ENCODE data around the gene LRRC46. TPM values are rescaled to one million over a fixed set of nuclear protein-coding genes. Genes with fewer than 3 reads are reported as not detected.
A peak's percentile ranks its signal among the peaks of the same experiment; 100 is the strongest.

Gene LRRC46
- polyA plus RNA-seq, 3 donors: 0.12 to 0.65 (median 0.22) TPM

GRCh38 chr17:47801906-47802305 is 29.6 kb upstream of the LRRC46 start:
- Mint-ChIP-seq H3K36me3 (peaks cover 4 to 5% of the 10 kb centered on the region in 2 donors), H3K27ac (peak overlapping the region in 1 of 7 donors; percentile 28), H3K27me3 (ENCODE audit: low read depth in 3 of 3) (peaks cover 8 to 14% (median 10%) of the 10 kb centered on the region in 3 donors), H3K9me3 (peaks cover 0 to 2% (median 0%) of the 10 kb centered on the region in 7 donors), H3K4me1 (no peaks in the 10 kb centered on the region), H3K4me3 (no peak overlapping the region)
- 78% methylated on average over 1 of the region's 6 CpGs for WGBS (ENCODE audit: insufficient coverage)
- Histone ChIP-seq H3K9me3 (replicated peaks in 1 of 2; ENCODE audit: control insufficient read depth in 1 of 2, insufficient read depth in 1 of 2, low read length in 2 of 2) (no peaks in the 10 kb centered on the region), H3K4me2 (replicated peaks; ENCODE audit: extremely low read depth, low read length, poor library complexity, severe bottlenecking) (no peak overlapping the region), H3K79me2 (ENCODE audit: insufficient read depth, low read length) (no peaks in the 10 kb centered on the region), H3K27me3 (ENCODE audit: control insufficient read depth in 2 of 2, insufficient read depth in 2 of 2, low read length in 2 of 2) (no peaks in the 10 kb centered on the region), H4K20me1 (ENCODE audit: insufficient read depth, low read length) (no peaks in the 10 kb centered on the region), H3K4me3 (replicated peaks in 1 of 3; ENCODE audit: low read depth in 2 of 3, low read length in 3 of 3) (no peak overlapping the region), H3K27ac (ENCODE audit: low read depth in 1 of 2, low read length in 2 of 2) (no peak overlapping the region), H2AFZ (ENCODE audit: insufficient read depth, low read depth, low read length, poor library complexity, severe bottlenecking) (no peak overlapping the region), H3K4me1 (ENCODE audit: control insufficient read depth in 1 of 2, insufficient read depth in 2 of 2, low read length in 2 of 2) (no peaks in the 10 kb centered on the region), H3K36me3 (replicated peaks in 1 of 2; ENCODE audit: control insufficient read depth in 1 of 2, insufficient read depth in 2 of 2, low read length in 2 of 2) (peaks cover 0 to 3% of the 10 kb centered on the region in 2 donors), H3K9ac (ENCODE audit: insufficient read depth, low read length, poor library complexity, severe bottlenecking) (no peak overlapping the region)
- no peak for TF ChIP-seq CTCF (IDR thresholded peaks at IDR 0.05)
- no peak for DNase-seq
- intact Hi-C loops (cut with micrococcal nuclease): no loop called here

GRCh38 chr17:47802341-47803022 is 29.0 kb upstream of the LRRC46 start:
- 29% methylated on average over 6 of the region's 9 CpGs for WGBS (ENCODE audit: insufficient coverage)
- no peak overlapping the region for H2AFZ ChIP-seq (ENCODE audit: insufficient read depth, low read depth, low read length, poor library complexity, severe bottlenecking)
- no peak overlapping the region for H3K4me3 Mint-ChIP-seq
- peaks cover 0 to 2% (median 0%) of the 10 kb centered on the region in 7 donors for H3K9me3 Mint-ChIP-seq
- no peaks in the 10 kb centered on the region for H3K4me1 ChIP-seq (ENCODE audit: control insufficient read depth in 1 of 2, insufficient read depth in 2 of 2, low read length in 2 of 2)
- H3K4me1 Mint-ChIP-seq: no peaks in the 10 kb centered on the region
- H3K36me3 ChIP-seq (replicated peaks in 1 of 2; ENCODE audit: control insufficient read depth in 1 of 2, insufficient read depth in 2 of 2, low read length in 2 of 2): peaks cover 5 to 8% of the 10 kb centered on the region in 2 donors
- no peaks in the 10 kb centered on the region for H3K79me2 ChIP-seq (ENCODE audit: insufficient read depth, low read length)
- intact Hi-C loops (cut with micrococcal nuclease): no loop called here
- no peak overlapping the region for H3K4me3 ChIP-seq (replicated peaks in 1 of 3; ENCODE audit: low read depth in 2 of 3, low read length in 3 of 3)
- H3K27me3 Mint-ChIP-seq (ENCODE audit: low read depth in 3 of 3): peaks cover 8 to 14% (median 10%) of the 10 kb centered on the region in 3 donors
- no peak overlapping the region for H3K27ac ChIP-seq (ENCODE audit: low read depth in 1 of 2, low read length in 2 of 2)
- peaks cover 10 to 11% of the 10 kb centered on the region in 2 donors for H3K36me3 Mint-ChIP-seq
- H3K27me3 ChIP-seq (ENCODE audit: control insufficient read depth in 2 of 2, insufficient read depth in 2 of 2, low read length in 2 of 2): no peaks in the 10 kb centered on the region
- no peaks in the 10 kb centered on the region for H4K20me1 ChIP-seq (ENCODE audit: insufficient read depth, low read length)
- no peak overlapping the region for H3K9ac ChIP-seq (ENCODE audit: insufficient read depth, low read length, poor library complexity, severe bottlenecking)
- H3K4me2 ChIP-seq (replicated peaks; ENCODE audit: extremely low read depth, low read length, poor library complexity, severe bottlenecking): no peak overlapping the region
- no peaks in the 10 kb centered on the region for H3K9me3 ChIP-seq (replicated peaks in 1 of 2; ENCODE audit: control insufficient read depth in 1 of 2, insufficient read depth in 1 of 2, low read length in 2 of 2)
- no peak overlapping the region for H3K27ac Mint-ChIP-seq
- DNase-seq: peak in 2 of 3 donors; percentile 6 to 8
- TF ChIP-seq CTCF (IDR thresholded peaks at IDR 0.05): peak; percentile 70
